Endometrial microvascular endothelial cells (primary cell): ENCODE results near the gene PPIF. TPM values are rescaled to one million over a fixed set of nuclear protein-coding genes. Genes with fewer than 3 reads are reported as not detected.

Experiments
- in situ Hi-C: cut with HindIII; loops from 2 replicates; pipeline ENCODE4 v1.10.0; 2017; ENCODE audit warnings: low sequenced_read_pairs, low pct_unique_long_range_greater_than_20kb; ENCODE audit errors: inconsistent ontology term
- total RNA-seq: library from RNA; depleted of rRNA; stranded (reverse); fragments of >200 nt; gene quantifications from one replicate; pipeline ENCODE4 v1.2.3, GENCODE V29; 2015; ENCODE audit errors: inconsistent ontology term

Gene PPIF
- total RNA-seq, 1 donor from 2014 or later, result 58.5 TPM

DNA sequence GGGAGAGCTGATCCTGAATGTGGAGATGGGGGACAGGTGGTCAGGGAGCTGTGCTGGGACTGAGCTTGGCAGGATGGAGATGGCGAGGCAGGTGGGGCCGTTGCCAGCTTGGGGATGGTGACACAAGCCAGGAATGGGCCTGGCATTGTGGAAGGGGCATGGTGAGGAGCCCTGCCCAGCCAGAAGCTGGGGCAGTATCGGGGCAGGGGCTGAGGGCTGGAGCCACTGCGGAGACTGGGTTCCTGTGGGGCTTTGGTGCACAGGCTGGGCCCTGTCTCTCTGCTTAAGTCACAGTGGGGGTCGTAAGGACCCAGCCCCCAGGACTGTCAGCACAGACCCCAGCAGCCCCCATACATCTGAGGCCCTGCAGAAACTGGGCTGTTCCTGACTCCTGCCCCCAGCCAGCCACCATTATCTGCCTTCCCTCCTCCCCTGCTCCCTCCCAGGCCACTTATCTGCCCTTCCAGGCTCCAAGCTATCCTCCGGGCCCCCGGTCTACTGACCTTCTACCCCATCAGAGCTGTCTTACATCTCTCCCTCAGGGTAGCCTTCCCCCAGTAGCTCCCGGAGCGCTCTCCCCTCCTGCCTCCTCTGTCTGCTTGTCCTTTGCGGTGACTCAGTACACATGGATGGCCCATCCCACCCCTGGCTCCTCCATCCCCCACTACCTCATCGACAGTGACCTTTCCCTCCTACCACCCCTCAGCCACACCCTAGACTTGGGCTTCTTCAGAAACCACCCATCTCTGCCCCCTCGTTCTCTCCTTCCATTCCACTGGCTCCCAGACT is 44.2 kb downstream of the PPIF start:
- in situ Hi-C loops, result no loop called here

DNA sequence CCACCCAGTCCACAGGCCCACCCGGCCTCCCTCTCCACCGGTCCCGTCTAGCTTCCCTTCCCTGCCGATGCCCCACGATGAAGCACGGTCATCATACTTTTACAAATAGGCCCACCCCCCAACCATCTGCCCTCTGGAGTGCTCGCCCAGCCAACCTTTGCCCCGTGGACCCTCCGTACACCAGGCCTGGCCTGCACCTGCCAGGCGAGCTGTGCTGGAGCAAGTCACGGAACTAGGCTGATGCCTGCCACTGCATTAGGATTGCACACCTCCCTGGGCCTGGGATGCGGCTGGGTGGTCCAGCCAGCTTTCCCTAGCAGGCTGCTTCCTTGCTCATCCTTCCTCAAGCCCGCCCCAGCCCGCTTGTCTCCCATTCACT is 44.7 kb downstream of the PPIF start:
- in situ Hi-C loops, result no loop called here

DNA sequence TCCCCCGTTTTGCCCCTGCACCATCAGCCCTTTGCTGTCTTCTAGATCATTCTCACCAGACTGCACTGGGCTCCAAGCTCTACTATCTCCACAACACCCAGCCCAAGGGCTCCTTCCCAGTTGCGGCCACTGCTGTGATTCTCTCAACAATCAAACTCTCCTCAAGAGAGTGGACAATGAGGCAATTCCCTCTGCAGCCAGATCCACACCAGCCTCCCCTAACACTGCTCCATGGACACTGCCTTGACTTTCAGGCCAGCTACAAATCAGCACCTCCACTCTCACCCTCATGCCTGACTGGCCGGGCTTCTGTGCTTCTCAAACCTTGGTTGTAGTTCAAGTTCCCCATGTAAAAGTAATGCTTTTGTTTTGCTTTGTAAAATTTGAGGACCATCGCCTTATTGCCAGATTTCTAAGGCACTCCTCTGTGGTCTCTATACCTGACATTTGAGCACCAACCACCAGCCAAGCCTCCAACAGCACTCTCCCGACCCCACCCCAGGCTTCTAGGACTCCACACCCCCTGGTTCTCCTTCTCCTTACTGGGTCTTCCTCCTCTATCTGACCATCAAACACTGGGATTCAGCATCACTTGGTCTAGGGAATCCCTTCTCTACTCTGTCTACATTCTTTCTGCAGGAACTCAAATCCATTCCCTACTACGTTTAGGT is 45.4 kb downstream of the PPIF start:
- in situ Hi-C loops, result no loop called here

DNA sequence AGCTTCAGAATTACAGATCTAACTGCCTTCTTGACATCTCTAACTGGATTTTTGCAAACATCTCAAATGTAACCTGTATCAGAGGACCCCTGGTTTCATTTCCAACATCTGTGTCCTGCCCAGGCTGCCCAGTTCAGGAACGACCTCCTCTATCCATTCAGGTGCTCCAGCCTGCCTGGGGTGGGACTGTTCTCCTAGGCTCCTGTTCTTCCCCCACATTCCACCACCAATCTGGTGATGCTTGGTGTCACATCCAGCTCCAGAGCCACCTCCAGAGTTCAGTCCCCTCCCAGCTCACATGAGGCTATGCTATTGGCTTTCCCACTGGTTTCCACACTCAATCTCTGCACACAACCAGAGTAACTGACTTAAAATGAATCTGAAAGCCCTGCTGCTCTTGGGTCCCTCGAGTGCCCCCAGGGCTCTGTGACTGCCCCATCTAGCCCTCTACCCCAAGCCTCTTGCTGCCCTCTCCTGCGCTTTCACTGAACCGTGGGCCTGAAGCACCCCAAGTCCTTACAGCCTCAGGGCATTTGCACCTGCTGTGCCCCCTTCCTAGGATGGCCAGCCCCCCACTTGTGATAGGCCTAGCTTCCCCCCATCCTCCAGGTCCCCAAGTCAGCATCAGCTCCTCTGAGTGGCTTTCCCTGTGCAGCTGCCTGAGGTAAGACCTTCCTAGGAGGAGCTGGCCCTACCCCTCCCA is 46.1 kb downstream of the PPIF start:
- in situ Hi-C loops, result no loop called here

DNA sequence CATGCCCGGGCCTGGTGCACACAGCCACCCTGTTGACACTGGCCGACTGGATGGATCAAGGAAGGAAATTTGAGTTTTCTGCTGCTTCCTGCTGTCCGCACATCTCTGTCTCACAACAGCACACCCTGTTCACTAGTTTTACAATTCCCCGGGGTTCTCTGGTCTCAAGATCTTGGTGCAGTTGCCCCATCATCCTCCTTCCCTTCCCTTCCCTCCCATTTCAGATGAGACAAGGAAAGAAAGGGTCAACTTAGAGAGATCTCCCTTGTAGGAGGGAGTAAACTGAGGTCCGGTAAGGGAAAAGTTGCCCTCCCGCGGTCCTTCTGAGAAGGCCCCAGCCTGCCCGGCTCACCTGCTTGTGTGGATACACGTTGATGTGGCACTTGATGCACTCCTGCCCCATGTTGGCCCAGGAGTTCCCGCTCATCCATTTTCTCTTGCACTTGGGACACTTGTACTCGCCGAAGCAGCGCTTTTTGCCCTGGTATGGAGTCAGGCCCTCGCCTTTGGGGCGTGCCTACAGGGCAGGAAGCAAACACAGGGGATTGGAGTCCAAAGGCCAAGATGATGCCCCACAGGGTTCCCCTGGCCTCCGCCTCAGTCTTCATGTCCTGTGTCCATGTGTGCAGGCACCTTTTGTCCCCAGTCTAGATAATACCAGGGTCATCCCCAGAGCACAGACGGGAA is 46.8 kb downstream of the PPIF start:
- in situ Hi-C loops, result no loop called here

DNA sequence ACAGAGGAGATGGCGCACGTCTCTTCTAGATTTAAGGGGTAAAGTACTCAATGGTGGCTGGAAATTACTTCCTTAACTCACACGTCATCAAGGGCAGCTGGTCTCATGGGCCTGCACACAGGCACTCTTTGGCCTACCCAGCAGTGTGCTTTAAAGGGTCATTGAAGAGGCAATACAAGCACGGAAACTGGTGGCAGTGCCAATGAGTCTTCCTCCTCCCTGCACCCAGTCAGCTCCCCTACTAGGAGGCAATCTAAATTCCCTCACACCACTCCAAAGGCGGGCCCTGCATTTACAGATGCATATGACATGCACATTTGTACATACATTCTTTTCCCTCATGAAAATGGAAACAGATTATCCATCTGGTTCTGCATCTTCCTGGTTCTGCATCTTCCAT is 47.4 kb downstream of the PPIF start:
- in situ Hi-C loops, result no loop called here

DNA sequence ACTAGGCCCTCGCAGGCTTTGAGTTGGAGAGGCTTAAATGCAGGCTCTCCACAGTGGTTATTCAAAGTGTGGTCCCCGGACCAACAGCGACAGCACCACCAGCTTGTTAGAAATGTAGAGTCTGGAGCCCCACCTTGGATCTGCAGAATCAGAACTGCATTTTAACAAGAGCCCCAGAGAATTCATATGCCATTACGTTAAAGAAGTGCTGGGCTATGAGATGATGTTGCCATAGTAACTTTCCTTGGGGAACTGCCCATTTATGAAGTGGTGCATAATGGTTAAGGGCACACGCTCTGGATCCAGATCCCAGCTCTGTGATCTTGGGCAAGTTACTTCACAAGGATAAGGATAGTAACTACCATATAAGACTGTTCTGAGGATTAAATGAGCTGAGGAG is 49.3 kb downstream of the PPIF start:
- in situ Hi-C loops, result no loop called here

DNA sequence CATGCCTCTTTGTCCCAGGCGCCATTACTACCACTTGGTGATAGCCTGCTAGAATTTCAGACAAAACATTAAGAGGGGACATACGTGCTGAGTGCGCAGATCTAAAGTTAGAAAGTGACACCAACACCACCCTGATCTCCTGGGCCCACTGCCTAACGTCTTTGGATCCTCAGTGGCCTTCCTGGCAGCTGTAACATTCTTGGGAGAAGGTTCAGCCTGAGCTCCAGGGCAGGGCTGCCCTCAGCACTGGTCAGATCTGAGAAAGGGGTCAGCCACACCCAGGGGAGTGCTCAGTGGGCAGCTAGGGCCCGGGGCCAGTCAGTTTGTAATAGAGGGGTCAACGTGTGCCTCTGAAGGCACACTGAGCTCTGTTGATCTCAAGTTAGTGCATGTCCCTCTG is 49.8 kb downstream of the PPIF start:
- in situ Hi-C loops, result no loop called here

DNA sequence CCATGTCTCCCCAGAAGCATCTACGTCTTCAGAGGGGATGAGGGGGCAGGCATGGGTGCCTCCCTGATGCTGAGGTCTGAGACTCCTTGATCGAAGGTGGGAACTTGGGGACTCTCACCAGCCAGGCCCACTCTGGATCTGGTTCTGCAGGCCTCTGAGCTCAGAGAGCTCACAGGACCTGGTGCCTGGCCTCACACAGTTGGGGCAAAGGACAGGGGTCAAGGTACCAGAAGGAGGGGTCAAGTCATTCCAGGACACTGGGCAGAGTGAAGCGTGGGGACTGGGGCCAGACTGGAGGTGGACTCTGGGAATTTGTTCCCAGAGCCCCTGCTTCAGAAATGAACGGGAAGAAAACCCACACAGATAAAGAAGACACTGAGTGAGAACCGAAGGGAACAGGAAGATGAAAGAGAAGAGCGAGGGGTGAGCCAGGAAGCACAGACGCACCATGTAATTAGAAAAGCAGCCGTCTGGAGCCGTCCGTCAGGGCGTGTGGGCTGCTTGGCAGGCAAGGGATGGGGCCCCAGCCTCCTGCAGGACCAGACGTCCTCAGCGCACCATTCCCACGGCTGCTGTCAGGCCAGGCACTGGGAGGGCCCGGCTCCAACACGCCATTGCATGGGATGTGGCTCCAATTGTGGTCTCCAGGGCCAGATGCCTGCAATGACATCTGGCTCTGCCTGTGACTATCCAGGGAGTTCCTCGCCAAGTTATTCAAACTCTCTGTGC is 50.5 kb downstream of the PPIF start:
- in situ Hi-C loops, result no loop called here

DNA sequence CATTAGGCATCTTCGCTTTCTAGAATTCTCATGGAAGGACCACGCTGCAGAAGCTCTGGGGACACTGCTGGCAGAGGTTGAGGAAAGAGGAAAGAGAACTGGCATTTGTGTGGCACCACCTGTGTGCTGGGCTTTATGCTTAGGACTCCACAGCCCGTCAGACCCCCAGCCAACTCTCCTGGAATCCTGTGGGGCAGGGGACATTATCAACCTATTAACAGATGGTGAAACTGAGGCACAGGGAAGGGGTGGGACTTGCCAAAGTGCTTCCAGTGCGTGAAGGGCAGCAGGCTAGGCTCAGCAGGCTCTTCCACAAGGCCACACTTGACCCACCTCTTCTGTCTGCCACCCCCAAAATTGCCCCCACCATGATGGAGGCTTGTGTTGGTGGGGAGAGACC is 51.4 kb downstream of the PPIF start:
- in situ Hi-C loops, result no loop called here

DNA sequence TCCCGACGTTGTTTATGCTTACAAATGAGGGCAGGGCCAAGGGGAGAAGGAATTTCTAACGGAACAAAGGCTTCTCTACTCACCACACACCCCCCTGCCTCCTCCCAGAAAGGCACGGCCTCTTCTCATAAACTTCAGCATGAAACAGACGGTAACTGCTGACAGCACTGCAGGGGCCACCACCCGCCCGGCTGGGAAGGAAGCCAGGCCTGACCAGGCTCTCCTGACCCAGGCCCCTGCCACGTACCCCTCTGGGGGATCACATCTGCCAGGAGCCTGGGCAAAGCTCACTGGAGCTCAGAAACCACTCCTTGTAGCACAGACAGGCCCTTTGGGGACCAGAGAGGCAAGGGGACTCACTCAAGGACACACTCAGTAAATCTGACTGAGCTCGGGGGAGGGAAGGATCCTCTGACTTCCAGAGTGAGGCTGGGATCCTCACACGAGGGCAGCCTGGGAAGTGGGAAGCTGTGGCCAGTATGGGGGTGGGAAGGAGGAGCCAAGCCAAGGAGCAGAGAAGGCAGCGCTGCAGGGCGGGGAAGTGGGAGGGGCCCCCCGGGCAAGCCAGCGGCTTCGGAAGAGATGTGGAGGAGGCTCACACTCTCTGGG is 52.1 kb downstream of the PPIF start:
- in situ Hi-C loops, result no loop called here

DNA sequence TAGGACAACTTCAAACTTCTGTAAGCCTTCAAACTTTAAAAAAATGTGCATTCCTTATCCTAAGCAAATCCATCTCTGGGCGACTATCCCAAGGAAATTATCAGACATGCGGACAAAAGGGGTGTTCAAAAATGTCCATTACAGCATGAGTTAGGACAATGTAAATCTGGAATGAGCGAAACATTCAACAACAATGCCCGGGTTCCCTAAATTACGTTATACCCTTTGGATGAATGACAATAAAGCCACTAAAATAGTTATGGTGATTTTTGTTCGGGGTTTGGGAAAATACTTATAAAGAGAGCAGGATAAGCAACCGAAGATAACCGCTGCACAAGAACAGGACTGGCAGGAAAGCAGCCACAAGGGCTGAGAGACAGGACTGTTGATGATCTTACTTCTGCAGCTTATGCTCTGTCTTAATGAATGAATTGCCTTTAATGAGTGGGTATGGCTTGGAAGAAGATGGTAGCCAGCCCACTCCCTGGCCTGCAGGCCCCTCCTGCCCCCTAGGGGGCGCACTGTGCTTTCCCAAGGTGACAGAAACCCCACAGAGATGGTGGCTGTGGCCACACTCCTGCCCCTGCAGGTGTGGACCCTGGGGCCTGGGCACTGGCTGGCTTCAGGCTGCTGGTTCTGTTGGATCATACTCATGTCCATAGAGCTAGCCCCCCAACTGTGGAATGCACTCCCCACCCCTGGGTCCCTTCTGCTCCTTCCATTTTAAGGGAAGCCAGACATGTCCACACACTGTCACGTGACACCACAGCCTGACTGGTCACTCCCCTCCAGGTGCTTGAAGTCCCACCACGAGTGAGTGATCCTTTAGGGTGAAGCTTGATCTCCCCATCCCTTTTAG is 53.1 kb downstream of the PPIF start:
- in situ Hi-C loops, result no loop called here

DNA sequence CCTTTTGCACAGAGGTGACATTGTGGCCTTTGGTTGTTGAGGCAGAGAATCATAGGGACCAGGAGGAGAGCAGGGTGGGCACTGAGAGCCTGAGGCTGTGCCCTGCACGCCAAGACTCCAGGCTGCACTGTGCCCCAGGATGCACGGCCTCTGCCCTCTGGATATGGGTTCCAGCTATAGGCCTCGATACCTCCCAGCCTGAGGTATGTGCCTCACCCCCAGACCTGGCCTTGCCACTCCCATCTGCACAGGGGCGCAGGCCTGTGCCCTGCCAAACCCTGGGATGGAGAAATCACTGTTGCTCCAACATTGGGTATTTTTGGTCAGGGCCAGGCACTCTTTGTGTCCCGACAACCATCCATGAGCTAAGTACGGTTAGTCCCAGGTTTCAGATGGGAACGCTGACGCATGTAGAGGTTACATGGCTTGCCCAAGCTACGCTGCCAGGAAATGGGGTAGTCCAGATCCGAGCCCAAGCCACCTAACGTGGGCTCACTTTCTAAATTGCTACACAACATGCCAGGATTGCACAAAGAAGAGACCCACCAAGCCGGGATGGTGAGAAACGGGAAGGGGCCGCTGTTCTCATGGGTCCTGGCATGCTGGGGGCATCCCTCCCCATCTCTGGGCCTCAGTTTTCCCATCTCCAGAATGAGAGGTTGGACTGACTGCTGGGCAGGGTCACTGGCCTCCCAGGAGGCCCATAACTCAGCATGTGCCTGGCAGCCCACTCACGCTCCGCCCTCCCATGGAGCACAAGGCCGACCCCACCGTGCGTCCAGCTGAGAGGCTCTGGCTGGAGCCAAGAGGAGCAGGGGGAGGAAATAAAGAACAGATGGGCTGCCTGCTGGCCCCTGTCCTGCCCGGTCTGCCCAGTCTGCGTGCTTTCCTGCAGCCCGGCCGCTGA is 54.0 kb downstream of the PPIF start:
- in situ Hi-C loops, result no loop called here

DNA sequence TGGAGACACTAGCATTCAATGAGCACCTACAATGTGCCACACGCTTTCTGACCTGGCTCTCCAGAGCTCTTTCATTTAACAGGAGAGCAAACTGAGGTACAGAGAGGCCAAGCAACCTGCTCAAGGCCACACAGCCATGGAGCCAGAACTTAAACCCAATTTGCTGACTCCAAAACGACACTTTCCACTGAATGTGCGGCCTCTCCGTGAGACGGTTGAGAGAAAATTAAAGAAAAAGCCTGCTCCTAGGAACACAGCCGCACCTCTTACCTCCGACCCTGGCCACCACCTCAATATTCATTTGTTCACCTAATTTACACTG is 55.3 kb downstream of the PPIF start:
- in situ Hi-C loops, result no loop called here

DNA sequence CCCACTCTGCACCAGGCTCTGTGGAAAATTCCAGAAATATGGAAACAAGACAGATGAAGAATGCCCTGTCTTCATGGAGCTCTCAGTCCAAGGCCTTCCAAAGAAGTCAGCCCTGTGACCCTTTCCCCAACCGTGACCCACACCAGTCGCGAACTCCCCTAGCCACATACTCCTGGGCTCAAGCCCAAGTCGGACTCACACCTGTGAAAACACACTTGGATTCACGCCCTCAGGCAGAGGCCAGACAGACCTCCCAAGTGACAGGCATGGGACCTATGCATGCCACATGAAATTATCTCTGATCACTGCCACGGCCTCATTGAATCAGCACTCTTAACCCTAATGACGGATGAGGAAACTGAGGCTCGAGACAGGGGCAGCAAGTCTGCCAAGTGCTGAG is 55.7 kb downstream of the PPIF start:
- in situ Hi-C loops, result no loop called here

DNA sequence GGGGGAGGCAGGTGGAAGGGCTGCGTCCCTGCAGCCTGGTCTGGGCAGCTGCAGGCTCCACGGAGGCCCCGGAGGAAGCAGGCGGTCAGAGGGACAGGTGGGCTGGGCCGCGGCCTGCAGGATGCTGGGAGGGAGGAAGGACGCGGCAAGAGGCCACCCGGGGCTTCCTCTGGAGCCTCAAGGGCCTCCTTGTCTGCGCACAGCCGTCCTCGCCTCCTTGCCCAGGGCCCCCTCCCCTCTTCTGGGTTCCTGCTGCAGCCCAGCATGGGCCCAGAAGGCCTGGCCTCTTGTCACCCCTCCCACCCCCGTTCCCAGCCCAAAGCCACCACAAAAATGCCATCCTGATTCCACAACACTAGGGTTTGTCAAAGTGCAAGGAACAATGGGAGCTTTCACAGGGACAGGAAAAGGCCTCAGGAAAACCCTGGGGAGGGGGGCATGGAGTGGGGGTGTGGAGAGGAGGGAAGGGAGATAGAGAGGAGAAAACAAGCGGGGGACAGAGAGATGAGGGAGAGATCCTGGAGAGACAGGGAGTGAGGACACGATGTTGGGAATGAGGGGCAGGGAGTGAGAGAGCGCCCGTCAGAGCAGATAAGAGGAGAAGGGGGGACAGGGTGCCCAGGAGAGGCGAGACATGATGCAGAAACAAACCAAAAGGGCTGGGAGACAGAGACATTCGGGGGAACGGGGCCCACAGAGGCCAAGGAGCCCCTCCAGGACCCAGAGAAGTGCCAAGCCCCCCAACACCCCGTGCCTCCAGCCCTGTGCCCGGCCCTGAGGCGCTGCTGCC is 56.4 kb downstream of the PPIF start:
- in situ Hi-C loops, result no loop called here
